D721Med (cell line): ENCODE measurements around the gene ATXN7L1.

Experiments
- DNase-seq: peaks from one replicate; pipeline ENCODE4 v3.0.0; 2011; ENCODE audit warnings: low spot score; ENCODE audit not compliant: insufficient read length
- FAIRE-seq: peaks from 2 replicates; lab custom pipeline; 2011; peaks lifted over from hg19 to GRCh38; lab: Jason Lieb, UNC
- CTCF ChIP-seq: IDR thresholded peaks from 2 replicates; pipeline ENCODE4 v1.5.1; 2012; ENCODE audit warnings: mild to moderate bottlenecking, control low read depth; ENCODE audit not compliant: insufficient read depth; ENCODE audit errors: missing control alignments

Gene ATXN7L1

GRCh38 chr7:105776068-105776790, 100.2 kb downstream of the ATXN7L1 start:
- no peak for DNase-seq
- FAIRE-seq = no peak
- no peak for TF ChIP-seq CTCF

DNA sequence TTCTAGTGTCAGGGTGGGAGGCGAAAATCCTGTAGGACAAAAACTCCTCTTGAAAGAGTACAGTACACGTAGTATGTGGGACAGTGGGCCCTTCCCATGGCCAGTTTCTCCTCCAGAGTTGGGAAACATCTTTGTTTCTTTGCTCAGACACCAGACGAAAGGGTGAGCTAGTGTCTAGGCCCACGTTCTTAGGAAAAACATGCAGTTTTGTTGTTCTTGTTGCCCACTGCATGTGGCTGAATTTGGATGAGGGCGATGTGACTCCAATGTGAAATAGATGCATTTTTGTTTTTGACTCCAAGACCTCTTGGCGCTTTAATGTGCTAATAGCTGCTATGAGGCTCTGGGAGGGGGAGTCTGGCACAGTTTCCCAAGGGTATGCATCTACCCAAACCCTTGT, 100.8 kb downstream of the ATXN7L1 start:
- no peak for TF ChIP-seq CTCF
- DNase-seq (no peak), FAIRE-seq (no peak)

GRCh38 chr7:105773030-105773460, 103.4 kb downstream of the ATXN7L1 start:
- DNase-seq = no peak
- TF ChIP-seq CTCF = no peak
- FAIRE-seq = no peak

DNA sequence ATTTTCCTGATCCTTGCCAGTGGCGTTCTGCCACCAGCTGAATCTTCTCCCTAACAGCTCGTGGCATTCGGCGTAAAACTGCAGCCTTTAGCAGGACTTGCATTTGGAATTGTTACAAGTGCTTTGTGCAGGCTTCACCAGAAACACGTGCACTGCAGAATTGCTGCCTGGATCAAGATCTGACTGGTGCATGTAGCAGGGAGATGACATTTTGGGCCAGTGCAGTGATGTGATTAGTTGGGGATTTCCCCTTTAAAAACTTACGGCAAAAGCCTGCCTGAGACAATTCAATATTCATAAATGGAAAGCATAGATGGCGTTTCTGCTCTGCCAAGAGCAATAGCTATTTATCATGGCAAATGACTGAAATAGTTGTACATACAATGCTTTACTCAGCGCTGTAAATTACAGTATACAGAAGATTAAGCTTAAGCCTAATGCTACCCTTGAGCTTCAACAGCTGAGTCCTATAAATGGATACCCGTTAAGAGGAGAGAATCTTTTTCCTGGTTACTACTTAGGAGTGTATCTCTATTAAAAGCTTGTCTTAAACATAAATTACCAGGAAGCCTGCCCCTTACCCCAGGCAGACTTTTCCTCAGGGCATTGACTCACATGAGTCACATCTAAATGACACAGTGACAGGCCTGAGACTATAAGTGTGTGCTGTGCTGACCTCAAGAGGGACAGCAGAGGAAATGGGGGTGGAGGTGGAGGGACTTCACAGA, 106.3 kb downstream of the ATXN7L1 start:
- FAIRE-seq (no peak), DNase-seq (no peak)
- TF ChIP-seq CTCF = no peak

GRCh38 chr7:105768898-105769507, 107.4 kb downstream of the ATXN7L1 start:
- TF ChIP-seq CTCF = no peak
- FAIRE-seq (no peak), DNase-seq (no peak)

DNA sequence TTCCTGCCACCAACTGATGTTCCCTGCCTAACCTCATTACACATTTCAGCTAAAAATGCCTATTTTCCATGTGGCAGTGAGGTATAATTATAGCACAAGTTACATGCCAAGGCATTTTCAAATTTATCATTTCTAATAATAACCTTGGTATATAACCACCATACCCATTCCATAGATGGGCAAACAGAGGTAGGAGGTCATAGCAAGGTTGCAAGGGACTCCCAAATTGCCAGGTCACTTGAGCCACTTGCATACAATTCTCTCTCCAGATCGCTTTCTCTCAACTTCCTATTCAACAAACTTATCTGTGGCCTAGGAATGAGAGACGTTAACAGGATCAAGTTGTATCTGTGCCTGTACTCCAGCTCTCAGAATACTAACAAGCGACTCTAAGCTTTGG, 108.3 kb downstream of the ATXN7L1 start:
- no peak for FAIRE-seq
- DNase-seq = no peak
- no peak for TF ChIP-seq CTCF
